ELR (cell line): Measurements from ENCODE around the gene CADM1.

Source experiments
- DNase-seq: peaks from one replicate; pipeline ENCODE4 v3.0.0-alpha.2; 2015; ENCODE audit warnings: low read depth

CADM1 gene

DNA sequence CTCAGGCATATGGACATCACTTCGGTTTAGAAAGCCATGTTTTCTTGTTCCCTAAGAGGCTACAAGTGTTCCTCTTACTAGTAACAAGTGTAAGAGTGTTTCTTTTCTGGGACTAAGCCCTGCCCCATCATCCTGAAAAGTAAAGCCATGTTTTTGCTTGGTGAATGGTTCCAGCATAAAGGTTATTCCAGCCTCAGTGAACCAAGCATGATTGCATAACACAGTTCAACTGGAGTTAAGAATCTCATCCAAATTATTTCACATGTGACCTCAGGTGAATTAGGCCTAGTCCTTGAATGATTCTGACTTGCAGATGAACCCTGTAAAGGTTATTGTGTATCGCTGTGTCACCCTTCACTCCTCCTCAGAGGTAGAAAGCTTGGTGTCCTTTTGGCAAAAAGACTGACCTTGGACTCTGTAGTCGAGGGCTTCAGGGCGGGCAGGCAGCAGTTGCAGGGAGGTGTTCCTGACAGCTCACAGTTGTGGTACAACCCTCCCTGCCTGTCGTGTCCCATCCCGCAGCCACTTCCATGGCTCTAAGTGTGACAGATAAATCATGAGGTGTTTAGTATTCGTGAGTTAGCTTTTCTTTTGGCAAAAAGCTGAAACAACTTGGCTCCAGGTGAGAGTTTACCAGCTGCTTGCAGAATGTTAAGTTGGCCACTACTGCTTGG lies 321.8 kb downstream of the CADM1 start:
- DNase-seq: no peak

DNA sequence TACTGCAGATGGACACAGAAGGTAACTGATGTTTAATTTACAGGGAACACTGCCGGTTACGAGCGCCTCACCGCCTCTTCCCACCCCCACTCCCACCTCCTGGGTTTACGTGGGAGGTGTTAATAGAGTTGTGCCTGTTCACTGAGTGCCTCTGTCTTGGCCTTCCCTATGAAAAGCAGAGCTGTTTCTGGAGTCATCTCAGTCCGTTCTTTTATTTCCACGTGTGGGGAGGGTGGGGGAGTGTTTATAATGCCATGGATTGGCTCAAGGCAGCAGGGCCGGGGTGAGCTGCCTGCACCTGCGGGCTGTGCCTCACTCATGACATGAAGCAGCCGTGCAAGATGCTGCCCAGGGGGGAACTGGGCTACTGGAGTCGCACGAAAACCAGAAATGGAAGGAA lies 322.7 kb downstream of the CADM1 start:
- DNase-seq: no peak

DNA sequence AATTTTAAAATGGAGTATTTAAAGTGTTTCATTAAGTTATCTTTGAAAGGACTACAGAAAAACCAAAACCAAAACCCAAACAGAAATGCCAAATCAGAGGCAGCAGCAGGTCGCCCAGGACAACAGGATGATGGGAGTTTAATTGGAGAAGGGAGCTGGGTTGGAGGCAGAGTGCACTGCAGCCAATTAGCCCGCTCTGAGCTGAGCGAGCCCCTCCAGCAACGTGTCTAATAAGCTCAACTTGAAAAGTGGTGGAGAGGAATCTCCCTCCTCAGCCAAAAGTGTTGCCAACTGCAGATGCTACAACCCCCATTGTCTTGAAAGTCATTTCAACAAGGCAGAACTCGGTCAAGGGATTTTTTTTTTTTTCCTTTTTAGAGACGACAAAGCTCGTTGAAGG lies 323.9 kb downstream of the CADM1 start:
- DNase-seq: no peak

DNA sequence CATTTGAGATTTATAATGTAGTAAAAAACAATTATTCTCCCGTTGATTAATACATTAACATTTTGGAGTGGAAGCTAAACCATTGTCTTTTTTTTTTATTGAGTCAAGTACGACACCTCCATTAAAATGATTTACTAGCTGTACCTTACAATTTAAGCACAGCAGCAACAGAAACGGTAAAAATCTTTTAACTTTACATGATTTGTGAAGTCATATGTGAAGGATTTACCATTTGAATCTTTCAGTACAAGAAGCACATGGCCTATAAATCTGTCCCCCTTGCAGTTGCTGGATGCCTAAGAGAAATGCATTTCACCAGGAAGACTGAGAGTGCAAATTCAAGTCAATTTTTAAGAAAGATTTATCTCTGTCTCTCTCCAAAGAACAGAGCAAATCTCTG lies 324.6 kb downstream of the CADM1 start:
- DNase-seq: no peak

DNA sequence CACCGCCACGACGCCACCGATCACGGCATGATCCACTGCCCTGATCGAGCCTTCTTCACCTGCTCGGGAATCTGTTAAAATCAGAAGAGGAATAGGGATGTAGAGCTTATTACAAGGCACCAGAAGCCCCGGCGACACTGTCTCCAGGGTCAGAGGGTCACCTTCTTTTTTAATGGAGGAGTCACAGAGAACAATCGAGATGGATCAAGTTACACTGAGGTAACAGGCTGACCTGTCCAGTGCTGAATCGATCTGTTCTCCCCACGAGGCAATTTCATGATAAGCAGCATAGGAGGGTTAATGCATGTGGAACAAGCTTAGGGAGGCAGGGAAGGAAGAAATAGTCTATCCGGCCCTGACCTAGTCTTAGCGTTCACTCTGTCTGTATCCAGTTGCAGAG lies 325.5 kb downstream of the CADM1 start:
- no peak for DNase-seq

DNA sequence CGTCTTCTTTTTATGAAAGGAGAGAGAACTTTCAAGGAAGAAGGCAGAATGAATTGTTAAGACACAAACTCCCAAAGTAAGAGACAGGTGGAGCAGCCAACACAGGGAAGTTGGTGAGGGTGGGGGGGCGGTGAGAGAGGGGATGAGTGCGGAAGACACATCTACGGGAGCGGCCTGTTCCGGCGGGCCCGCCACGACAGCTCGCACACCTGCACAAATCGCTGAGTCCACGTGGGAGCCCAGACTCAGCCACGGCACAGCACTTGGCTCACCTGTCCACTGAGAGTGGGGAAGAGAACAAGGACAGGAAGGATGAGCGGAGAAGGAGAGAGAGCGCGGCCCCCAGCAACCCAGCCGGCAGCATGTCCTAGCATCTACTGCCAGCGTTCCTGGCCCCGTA lies 331.1 kb downstream of the CADM1 start:
- no peak for DNase-seq

DNA sequence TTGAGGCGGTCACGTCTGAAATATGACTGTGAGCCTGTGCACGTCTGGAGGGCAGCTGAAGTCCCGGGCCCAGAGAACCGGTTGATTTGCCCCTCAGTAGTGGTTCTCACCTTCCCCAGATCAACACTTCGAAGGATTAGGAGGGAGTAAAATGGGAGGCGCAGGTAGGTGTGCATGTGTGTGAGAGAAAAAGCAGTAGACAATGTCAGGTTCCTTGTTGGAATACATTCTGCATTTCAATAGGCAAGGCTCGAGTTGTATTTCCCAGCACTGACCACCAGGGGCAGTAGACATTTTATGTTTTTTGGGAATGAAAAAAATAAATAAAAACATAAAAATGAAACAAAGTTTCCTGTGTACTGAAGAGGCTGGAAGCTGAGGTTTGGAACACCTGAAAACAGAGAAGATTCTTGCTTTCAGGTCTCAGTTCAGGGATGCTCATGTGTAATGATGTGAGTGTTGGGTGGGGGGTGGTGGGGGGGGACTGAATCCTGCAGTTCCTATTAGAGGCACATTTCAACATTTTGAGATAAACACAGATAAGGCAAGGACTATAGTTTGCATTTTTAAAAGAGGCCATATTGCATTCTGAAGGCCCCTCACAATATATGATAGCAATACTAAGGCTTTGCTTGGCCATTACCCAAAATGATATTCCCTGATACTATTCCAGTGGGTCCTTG lies 333.9 kb downstream of the CADM1 start:
- DNase-seq: peak; percentile 48

DNA sequence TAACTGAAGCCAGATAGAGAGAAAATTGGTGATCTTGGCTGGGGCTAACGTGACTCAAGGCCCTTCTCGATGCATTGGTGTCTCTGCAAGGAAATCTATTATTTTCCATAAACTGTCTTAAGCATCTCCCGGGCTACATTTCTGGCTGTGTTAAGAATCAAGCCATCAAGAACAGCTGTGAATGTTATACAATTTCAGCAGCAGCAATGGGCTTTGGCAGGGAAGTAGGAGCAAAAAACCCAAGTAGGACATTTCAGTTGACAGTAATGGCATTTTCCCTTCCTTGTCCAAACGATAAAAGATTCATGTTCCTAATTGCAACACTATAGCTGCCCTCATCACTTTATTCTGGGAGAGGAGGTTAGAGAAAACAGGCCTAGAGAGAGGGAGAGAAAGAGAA lies 335.0 kb downstream of the CADM1 start:
- no peak for DNase-seq

DNA sequence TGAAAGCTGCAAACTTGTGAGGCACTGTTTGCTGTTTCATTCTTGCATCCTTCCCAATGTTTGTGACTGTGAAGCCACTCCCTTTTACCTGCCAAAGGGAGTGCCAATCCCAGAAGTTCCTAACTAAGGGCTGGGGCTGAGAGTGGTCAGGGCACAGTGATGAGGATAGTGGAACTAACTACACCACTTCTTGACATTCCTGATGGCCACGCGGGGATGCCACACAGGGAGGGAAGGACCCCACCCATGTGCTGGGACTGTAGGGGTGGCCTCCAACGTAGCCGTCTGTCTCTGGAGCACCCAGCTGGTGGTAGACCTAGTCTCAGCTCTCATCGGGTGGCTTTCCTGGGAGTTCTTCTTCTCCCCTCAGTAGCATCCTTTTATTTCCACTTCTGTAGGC lies 335.5 kb downstream of the CADM1 start:
- DNase-seq: no peak

DNA sequence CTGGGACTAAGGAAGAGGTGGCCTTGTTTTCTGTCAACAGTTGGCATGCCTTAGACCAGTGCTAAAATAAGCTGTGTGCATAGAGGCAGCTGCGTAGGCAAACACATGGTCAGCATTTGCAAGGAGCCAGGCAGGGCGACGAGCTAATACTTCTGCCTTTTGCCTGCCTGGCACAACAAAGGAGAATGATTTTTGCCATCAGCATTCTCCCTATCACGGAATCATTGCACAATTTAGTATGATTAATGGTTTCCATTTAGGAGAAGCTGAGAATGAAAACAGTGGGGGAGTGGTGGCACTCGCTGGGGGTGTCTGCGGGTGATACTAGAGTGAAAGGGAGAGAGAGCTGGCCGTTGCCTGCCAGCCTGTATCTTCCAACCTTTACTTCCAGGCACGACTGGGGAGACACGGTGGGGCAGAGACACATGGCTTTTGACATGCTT lies 336.0 kb downstream of the CADM1 start:
- no peak for DNase-seq

DNA sequence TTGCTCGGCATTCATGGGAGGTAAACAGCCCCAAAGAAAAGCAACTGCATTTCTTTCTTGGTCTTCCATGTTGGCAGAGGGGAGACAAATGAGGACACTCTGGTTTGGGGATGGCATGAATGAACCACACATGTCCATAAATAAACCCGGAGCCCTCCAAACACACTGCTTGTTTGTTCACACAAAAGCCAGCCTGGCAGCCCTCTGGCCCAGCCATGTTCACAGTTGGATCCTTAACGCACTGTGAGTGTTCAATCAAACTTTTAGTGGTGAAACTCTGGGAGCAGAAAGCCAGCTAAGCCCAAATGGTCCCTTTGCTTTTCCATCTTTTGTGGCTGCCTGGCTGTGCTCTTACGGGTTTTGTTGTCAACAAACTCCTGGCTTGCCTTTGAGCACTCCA lies 336.8 kb downstream of the CADM1 start:
- DNase-seq: no peak

DNA sequence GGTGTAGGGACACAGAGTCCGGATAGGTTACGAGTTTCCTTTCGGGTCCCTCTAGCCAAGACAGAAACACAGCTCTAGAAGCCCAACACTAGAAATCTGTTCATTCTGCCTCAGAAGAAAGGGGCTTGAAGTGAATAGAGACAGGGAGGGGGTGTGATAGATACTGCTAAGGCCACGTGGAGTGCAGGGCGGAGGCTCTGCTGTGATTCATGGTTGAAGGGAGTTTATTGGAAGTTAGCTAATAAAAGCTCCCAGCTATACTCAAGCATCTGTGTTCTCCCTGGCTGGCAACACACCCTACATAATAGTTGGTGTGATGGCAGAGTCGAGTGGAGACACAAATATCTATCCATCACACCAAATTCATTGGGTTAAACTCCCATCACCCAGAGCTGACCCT lies 337.4 kb downstream of the CADM1 start:
- DNase-seq: no peak

DNA sequence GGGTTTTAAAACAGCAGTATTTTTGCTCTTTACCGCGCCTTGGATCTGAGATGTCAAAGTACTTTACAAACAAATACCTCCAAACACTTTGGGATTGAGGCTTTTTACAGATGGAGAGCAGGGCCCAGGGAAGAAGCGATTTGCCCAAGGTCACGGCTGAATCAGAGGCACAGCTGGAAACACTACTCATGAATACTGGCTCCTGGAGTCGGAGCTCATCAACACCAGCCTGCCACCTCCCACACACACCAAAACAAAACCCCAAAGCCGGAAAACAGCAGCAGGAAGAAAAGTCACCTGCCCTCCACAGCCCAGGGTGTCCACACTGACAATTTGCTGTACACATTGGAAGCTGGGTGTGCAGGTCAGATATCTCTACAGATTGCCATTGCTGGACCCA lies 339.4 kb downstream of the CADM1 start:
- no peak for DNase-seq

DNA sequence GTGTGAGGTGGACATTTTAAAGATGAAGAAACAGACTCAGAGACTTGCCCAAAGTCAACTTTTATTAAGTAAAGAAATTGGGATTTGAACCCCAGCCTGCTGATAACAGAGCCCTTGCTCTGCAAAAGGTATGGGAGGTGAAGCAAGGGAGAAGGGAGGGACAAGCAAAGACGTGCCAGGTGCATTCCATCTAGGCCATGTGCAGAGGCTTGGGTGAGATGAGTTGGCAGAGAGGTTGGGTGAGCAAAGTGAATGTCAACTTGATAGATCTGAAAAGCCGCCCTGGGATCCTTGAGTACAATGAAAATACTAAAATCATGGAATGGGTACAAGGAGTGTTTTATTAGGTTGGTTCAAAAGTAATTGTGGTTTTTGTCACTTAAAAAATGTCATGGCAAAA lies 341.3 kb downstream of the CADM1 start:
- DNase-seq: no peak

DNA sequence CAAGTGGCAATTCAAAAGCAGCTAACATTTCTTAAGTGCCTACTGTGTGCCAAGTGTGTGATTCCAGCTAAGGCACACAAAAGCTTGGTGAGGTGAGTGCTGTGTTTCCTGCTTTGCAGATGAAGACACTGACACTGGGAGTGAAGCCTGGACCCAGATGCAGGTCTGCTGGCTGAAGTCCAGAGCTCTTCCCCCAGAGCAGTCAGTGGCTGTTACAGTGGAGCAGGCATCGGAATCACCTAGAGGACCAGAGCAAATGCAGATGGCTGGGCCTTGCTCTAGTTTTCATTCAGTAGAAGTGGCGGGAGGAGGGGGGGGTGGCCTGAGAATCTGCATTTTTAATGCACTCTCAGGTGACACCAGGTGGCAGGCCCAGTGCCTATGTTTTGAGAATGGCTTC lies 342.3 kb downstream of the CADM1 start:
- no peak for DNase-seq

DNA sequence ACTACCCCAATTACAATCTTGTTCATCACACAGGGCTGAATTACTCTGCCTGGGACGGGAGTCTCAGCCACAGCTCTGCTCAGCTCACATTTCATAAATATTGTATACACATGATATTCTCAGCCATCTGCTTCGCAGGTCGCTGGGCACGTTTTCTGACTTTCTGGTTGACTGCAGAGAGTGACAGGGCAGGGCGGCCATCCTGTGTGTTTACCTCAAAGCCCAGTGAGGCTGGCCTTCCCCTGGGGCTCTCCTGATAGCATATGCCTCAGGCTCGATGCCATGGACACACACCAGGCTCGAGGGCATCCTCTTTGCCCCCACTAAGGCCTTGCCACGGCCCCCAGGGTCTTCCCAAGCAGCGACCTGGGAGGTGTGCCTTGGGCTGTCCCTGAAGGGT lies 345.0 kb downstream of the CADM1 start:
- no peak for DNase-seq

DNA sequence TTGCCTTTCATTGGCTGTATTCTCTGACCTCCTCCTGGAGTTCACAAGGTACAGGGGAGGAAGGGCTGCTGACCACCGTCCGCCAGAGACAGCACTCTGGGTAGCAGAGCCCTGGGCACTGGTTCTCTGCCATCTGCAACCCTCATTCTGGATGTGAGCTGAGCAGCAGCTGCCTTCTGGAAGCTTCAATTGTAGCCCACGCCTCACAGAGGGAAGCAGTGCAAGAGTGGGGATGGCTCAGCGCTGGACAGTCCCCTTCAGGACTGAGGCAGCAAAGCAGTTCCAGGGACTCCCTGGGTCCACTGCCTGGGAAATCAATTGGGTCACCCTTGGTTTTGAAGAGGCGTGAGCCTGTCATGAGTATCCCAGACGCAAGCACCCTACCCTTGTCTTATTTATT lies 346.2 kb downstream of the CADM1 start:
- DNase-seq: no peak

DNA sequence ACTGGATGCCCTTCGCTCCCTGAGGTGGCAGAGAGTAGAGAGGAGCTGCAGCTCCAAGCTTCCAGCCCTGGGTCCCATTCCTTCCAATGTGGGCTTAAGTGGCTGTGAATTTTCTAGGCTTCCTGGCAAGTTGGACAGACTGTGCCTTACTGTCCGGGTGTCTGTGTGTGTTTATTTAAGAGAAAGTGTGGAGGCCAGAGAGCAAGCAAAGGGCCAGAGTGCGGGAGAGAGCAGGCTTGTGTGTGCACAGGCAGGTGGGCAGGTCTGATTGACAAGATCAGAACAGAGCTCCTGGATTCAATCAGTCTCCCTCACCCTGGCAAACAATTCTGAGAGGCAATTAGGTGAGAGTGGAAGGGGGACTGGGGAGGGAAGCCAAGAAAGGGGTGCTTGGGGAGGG lies 347.0 kb downstream of the CADM1 start:
- no peak for DNase-seq

DNA sequence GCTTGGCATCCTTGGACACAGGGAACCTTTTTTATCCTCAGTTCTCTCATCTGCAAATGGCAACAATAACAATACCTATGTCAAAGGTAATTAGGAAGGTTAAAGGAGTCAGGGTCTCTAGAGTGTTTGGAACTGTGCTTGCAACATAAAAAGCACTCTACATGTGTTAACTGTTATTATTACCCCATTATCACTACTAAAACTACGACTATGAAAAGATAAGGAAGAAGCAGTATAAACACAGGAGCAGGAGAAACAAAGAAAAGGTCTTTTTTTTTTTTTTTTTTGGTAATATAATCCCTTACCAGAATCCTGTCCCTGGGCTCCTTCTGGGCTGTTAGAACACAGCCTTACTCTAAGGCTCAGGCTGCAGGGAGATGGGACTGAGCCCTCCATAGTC lies 348.2 kb downstream of the CADM1 start:
- no peak for DNase-seq

DNA sequence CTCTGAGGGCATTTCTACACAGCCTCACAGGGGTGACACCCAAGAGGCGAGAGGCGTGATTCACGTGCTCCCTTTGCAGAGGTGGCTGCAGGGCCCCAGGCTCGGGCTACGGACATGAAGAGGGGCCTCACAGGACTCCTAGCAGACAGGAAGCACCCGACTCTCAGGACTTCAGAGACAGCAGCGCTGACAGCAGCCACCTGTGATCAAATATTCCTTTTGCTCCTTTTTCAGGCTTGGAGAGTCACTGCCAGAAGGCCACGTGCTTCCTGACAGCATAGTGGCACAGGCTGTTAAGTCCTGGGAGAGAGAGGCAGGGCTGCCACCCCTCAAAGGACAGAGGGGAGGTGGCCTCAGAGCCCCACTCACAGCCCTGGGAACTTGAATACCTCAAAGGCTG lies 348.9 kb downstream of the CADM1 start:
- DNase-seq: no peak

DNA sequence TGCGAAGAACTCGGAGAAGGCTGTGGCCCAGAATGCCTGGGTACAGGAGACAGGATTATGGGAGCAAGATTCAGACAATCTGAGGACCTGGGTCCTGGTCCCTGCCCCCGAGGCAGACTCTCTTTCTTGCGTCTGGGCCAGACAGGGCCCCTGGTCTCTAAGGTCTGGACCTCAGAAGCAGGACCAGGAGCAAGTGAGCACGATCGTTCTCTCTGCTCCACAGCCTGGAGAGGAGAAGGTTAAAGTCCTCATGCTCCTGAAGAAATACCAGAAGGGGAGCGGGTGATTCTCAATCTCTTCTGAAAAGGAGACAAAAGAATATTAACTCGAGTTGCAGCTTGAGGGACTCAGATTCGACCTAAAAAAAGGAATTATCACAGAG lies 349.9 kb downstream of the CADM1 start:
- DNase-seq: no peak

DNA sequence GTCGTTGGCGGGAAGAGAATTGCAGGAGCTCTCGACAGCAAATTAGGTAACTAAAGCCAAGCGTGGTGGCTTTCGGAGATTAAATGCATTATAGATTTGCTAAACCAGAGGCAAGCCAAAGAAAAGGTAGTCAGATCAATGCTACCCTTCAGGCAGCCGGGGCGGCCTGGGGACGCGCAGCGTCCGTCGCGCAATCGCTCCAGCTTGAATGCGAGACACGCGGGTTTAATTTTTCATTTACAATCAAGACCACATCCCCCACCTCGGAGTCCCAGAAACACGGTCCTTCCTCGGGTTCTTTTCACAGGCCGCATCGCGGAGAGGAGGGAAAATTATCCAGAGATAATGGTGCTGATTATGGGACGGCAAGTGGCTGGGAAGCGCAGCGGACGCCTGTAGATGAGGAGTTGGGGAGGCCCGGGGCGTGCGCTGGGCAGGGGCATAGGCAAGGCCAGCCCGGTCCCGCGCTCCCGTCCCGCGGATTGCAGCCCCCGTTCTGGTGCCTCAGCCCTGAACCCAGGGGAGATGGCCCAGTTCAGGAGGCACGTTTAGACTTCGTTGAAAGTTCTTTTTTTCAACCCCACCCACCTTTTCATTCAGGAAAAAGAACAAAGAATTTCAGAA lies 350.4 kb downstream of the CADM1 start:
- DNase-seq: no peak

DNA sequence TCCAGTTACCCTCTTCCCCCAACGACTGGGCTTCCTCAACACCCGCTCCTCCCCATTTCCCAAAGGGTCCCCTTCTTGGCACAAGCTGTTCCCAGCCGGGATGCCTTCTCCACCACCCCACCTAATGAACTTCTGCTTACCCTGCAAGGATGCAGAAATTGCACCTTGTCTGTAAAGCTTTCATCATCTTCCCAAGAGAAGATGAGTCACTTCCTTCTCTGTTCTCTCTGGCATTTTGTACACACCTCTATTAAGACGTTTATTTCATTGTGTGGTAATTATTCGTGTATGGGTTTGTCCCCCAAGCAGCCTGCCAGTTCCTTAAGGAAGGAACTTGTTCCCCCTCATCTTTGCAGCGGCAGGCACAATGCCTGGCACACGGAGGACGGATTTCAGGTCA lies 351.1 kb downstream of the CADM1 start:
- DNase-seq: peak; percentile 2

DNA sequence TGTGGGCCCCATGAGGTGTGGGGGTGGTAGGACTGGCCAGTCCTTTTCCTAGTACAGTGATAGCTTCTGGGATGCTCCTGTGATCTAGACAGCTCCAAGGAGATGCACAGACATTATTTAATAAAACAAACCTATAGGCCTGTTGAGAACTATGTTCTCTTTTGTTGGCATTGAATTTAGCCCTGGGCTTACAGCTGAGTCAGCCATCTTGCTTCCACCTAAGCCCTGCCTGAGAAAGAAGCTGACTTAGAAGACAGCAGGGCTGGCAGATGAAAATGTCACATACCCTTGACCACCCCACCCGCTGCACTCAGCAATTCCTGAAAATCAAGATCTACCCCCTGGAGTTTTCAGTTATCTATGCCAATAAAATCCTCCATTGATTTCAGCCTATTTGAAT lies 353.2 kb downstream of the CADM1 start:
- DNase-seq: no peak
